Activated T-cell treated with anti-CD3 and anti-CD28 coated beads, Interleukin-2, amount 50 U/mL, for 4 hours (primary cell): Measurements from ENCODE around the gene GIT1. TPM values are rescaled to one million over a fixed set of nuclear protein-coding genes. Genes with fewer than 3 reads are reported as not detected.
A peak's percentile ranks its signal among the peaks of the same experiment; 100 is the strongest.

Source experiments
- ATAC-seq, 2 donors: fragments of 200-7000 bp; cut with Tn5 transposase; one replicate each; pipeline ENCODE4 v1.10.0; 2021
- DNase-seq: peaks from one replicate; pipeline ENCODE4 v3.0.0-alpha.2; 2020
- H3K27me3 Mint-ChIP-seq: one replicate; pipeline ENCODE4 v1.8.0; 2021; ENCODE audit warnings: low read depth, mixed read lengths
- H3K36me3 Mint-ChIP-seq: one replicate; pipeline ENCODE4 v1.8.0; 2022; ENCODE audit warnings: mixed read lengths; ENCODE audit not compliant: insufficient read depth
- H3K4me1 Mint-ChIP-seq: one replicate; pipeline ENCODE4 v1.8.0; 2021; ENCODE audit warnings: low read depth, mixed read lengths
- H3K4me3 Mint-ChIP-seq: one replicate; pipeline ENCODE4 v1.8.0; 2021; ENCODE audit warnings: mild to moderate bottlenecking, moderate library complexity, mixed read lengths
- H3K9me3 Mint-ChIP-seq: one replicate; pipeline ENCODE4 v1.8.0; 2021; ENCODE audit warnings: mixed read lengths
- total RNA-seq, 3 donors: library from RNA; stranded (reverse); gene quantifications; one replicate each; pipeline ENCODE4 v1.2.1, GENCODE V29; 2021

The GIT1 gene
- total RNA-seq, 3 donors from 2014 or later: 79.3 to 91.3 (median 90.8) TPM

DNA sequence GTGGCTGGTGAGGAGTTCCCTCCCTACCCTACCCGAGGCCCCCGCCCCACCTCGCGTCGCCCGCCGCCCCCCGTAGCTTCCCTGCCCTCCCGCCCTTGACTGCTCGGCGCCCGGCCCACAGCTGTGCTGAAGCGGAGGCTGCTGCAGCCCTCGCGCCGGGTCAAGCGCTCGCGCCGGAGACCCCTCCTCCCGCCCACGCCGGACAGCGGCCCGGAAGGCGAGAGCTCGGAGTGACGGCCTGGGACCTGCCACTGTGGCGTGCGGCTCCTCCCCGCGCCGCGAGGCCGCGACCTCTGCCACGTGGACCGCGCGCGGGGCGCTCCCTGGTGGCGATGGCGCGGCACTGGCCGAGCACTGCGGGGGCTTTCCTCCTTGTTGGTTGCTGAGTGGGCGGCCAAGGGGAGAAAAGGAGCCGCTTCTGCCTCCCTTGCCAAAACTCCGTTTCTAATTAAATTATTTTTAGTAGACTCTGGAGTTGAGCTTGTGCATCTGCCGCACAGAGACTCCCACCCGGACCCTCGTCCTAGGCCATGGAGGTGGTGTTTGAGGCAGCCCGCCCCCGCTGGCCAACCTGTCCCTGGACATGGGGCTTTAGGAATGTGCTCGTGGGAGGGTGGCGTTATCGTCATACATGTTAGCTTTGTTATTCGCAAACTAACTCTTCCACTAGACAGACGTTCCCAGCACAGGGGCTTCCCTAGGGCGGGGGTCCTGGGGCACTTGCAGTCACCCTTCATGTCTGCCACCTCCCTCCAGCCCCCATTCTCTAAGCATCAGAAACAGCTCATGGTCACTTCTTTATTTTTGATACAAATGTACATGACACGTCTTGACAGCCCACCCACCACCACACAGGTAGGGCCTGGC, 16.5 kb downstream of the GIT1 start:
- peak; percentile 64 for DNase-seq
- H3K9me3 Mint-ChIP-seq: no peaks in the 10 kb centered on the region
- H3K4me1 Mint-ChIP-seq: peaks cover 9% of the 10 kb centered on the region
- H3K36me3 Mint-ChIP-seq: peaks cover 10% of the 10 kb centered on the region
- peak; percentile 45 to 56 for ATAC-seq
- no peaks in the 10 kb centered on the region for H3K27me3 Mint-ChIP-seq
- no peak overlapping the region for H3K4me3 Mint-ChIP-seq

DNA sequence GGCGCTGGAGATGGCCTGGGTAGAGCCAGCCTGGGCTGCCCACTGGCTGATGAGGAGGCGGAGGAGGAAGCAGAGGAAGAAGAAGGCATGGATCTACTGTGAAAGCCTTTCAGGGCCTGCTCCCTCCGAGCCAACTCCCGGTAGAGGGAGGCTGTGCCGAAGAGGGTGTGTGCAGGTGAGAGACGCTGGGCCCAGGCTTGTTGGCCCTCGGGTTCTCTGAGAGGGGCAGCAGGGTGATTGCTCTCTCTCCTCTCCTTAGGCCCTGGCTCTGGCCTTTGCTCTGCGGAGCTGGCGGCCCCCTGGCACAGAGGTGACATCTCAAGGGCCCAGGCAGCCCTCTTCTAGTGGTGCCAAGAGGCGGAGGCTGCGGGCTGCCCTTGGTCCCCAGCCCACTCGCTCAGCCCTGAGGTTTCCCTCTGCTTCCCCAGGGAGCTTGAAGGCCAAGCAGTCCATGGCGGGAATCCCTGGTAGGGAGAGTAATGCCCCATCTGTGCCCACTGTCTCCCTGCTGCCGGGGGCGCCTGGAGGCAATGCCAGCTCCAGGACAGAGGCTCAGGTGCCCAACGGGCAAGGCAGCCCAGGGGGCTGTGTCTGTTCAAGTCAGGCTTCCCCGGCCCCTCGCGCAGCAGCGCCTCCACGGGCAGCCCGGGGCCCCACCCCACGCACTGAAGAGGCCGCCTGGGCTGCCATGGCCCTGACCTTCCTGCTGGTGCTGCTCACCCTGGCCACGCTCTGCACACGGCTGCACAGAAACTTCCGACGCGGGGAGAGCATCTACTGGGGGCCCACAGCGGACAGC, 17.4 kb downstream of the GIT1 start:
- no peak for DNase-seq
- H3K4me1 Mint-ChIP-seq: peaks cover 9% of the 10 kb centered on the region
- no peaks in the 10 kb centered on the region for H3K9me3 Mint-ChIP-seq
- H3K36me3 Mint-ChIP-seq: peaks cover 10% of the 10 kb centered on the region
- ATAC-seq: peak in 1 of 2 donors; percentile 0
- no peak overlapping the region for H3K4me3 Mint-ChIP-seq
- no peaks in the 10 kb centered on the region for H3K27me3 Mint-ChIP-seq

DNA sequence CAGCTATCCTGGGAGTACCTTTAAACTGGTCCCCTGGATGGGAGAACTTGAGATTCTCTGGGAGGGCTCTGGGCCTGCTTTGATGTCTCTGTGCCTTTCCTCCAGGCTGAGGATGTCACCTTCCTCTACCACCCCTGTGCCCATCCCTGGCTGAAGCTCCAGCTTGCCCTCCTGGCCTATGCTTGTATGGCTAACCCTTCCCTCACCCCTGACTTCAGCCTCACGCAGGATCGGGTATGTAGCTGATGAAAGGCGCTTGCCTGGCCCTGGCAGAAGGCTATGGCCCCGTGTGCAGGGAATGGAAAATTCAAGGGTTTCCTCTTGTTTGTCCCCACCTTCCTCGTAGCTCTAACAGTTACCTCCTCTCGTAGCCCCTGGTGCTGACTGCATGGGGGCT, 18.0 kb downstream of the GIT1 start:
- Mint-ChIP-seq H3K27me3 (no peaks in the 10 kb centered on the region), H3K4me1 (peaks cover 9% of the 10 kb centered on the region), H3K4me3 (no peak overlapping the region), H3K36me3 (peaks cover 10% of the 10 kb centered on the region), H3K9me3 (no peaks in the 10 kb centered on the region)
- DNase-seq: no peak
- no peak for ATAC-seq

DNA sequence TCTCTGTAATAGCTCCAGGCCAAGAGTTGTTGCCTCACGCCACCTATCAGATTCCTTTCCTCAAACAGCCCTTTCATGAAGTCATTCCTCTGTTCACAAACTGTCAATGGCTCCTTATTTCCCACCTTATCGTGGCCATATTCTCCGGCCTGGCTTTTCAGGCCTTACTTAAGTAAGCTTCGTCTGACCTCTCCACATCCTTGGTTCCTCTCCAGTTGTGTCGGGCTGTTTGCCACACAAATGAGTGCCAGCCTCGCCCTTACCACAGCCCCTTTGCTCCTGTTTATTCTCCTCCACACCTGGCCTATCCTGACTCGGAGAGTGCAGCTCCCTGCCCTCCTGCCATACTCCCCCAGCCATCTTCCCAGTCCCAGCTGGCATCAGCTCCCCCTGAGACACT, 18.9 kb downstream of the GIT1 start:
- Mint-ChIP-seq H3K27me3 (no peaks in the 10 kb centered on the region), H3K4me3 (no peak overlapping the region), H3K9me3 (no peaks in the 10 kb centered on the region), H3K36me3 (peaks cover 10% of the 10 kb centered on the region), H3K4me1 (peaks cover 16% of the 10 kb centered on the region)
- no peak for DNase-seq
- no peak for ATAC-seq

DNA sequence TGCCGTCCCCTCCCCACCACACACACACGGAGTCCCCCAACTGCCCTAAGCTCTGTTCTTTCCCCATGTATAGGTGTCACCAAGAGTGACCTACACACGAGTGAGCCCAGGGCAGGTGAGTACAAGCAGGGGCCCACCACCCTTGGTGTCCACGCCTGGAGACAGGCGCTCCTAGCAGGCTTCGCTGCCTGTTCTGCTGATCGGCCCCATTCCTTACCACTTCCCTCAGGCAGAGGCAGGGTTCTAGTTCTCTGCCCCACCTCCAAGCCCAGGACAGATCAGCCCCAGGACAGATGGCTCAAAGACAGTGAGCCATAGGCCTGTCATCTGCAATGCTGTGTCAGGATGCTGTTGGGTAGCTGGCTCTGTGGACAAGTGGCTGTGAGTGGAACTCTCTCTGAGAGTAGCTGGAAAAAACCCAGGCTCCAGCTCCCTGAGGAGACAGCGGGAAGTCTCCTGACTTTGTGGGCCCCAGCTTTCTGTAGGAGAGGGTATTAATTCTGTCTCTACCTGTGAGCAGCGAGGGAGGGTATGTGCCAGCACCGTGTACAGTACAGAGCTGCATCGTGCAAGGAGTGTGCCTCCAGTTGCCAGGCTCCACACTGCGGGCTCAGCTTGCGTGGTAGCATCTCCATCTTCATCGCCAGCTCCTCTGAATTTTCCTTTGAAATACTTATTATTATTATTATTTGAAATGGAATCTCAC, 20.1 kb downstream of the GIT1 start:
- Mint-ChIP-seq H3K9me3 (no peaks in the 10 kb centered on the region), H3K4me3 (peak overlapping the region; percentile 84), H3K36me3 (peaks cover 6% of the 10 kb centered on the region), H3K4me1 (peaks cover 18% of the 10 kb centered on the region), H3K27me3 (no peaks in the 10 kb centered on the region)
- ATAC-seq (no peak), DNase-seq (no peak)

DNA sequence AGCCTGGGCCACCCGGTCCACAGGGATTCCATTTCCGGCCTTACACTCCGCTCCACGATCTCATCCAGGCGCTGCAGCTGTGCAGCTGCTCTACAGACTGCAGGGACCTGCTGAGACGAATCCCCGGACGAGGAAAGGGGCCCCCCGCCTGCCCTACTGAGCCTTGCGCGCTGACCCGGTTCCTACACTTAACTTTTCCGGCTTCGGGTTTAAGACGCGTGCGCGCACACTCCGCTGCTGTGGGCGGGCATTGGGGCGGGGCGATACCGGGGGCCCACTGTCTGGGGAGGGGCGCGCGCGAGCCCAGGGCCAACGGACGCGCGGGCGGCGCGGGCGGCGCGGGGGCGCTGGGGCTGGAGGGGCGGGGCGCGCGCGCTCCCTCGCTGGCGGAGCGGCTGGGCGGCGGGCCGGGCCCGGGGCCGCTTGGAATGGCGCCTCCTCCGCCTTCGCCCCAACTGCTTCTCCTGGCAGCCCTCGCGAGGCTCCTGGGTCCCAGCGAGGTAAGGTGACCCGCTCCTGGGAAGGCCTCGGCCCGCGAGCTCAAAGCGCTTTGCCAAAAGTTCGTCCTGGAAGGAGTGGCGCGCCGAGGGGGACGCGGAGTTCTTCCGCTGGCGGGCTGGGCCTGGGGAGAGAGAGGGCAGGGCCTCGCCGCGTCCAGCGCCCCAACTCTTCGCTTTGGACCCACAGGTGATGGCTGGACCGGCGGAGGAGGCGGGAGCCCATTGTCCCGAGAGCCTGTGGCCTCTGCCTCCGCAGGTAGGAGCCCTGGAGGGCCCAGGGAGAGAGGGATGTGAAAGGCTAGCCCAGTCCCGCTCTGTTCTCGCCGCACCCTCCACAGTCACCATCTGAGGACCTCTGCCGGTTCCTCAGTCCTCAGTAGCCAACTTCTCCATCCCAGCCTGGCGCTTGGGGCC, 20.9 kb downstream of the GIT1 start, which contains the start of gene TP53I13:
Gene TP53I13 (plus strand): TSS at position 371 of the 914 bp plus-strand sequence. CDS start 58 bp downstream, at position 429.
- no peaks in the 10 kb centered on the region for H3K9me3 Mint-ChIP-seq
- H3K36me3 Mint-ChIP-seq: peaks cover 3% of the 10 kb centered on the region
- no peaks in the 10 kb centered on the region for H3K27me3 Mint-ChIP-seq
- ATAC-seq: peak; percentile 53 to 54
- peak; percentile 91 for DNase-seq
- peaks cover 25% of the 10 kb centered on the region for H3K4me1 Mint-ChIP-seq
- peak within 1 kb of the TSS; percentile 94 for H3K4me3 Mint-ChIP-seq

DNA sequence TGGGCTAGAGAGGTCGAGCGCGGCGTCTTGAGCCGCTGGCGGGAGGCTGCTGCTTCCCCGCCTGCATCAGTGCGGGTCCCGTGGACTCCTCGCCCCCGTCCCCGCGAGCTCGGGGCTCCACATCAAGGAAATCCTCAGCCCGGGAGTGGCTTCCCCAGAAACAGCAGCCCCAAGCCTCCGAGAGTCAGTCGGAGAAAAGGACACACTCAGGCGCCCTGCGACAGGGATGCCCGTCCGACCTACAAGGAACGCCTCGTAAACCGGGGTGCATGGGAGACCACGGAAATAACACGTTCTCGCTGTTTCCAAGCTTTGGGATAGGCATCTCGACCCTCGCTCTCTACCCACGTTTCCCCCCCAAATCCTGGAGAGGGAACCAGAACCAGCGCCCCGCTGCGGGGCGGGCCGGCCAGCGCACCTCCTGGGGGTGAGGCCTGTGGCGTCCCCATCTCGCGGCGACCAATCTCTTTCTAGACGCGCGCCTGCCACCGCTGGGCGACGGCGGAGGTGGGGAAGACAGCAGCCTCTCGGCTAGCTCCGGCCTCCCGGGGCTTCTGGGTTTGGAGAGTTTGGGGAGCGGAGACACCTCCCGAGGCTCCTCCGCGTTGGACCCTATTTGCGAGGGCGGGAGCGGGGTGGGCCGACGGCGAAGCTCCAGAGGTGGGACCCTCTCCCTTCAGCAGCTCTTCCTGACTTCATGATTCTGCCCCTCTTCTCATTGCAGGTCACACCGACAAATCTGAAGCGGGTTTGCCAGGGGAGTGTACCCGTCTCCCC, 21.7 kb downstream of the GIT1 start:
- H3K36me3 Mint-ChIP-seq: peaks cover 3% of the 10 kb centered on the region

DNA sequence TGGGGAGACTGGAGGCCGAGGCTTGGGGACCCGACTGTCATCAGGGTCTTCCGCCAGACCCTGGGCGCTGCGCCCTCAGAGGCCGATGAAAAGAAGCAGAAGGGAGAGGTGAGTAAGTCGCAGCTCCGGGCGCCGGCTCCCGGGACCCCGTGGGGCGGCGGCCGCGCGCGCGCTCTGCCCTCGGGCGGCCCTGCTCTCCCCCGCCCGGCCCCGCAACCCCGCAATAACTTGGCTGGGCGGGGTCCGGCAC, 22.2 kb downstream of the GIT1 start:
- Mint-ChIP-seq H3K9me3 (no peaks in the 10 kb centered on the region), H3K27me3 (no peaks in the 10 kb centered on the region), H3K4me1 (peaks cover 34% of the 10 kb centered on the region), H3K36me3 (peaks cover 3% of the 10 kb centered on the region), H3K4me3 (peak overlapping the region; percentile 94)
- DNase-seq: no peak
- ATAC-seq: peak; percentile 4 to 7

More for the DNA sequence above, 21.7 kb downstream of the GIT1 start:
- Mint-ChIP-seq H3K4me3 (peak overlapping the region; percentile 94), H3K9me3 (no peaks in the 10 kb centered on the region), H3K4me1 (peaks cover 29% of the 10 kb centered on the region), H3K27me3 (no peaks in the 10 kb centered on the region)
- ATAC-seq (peak; percentile 63 to 67), DNase-seq (peak; percentile 66)

DNA sequence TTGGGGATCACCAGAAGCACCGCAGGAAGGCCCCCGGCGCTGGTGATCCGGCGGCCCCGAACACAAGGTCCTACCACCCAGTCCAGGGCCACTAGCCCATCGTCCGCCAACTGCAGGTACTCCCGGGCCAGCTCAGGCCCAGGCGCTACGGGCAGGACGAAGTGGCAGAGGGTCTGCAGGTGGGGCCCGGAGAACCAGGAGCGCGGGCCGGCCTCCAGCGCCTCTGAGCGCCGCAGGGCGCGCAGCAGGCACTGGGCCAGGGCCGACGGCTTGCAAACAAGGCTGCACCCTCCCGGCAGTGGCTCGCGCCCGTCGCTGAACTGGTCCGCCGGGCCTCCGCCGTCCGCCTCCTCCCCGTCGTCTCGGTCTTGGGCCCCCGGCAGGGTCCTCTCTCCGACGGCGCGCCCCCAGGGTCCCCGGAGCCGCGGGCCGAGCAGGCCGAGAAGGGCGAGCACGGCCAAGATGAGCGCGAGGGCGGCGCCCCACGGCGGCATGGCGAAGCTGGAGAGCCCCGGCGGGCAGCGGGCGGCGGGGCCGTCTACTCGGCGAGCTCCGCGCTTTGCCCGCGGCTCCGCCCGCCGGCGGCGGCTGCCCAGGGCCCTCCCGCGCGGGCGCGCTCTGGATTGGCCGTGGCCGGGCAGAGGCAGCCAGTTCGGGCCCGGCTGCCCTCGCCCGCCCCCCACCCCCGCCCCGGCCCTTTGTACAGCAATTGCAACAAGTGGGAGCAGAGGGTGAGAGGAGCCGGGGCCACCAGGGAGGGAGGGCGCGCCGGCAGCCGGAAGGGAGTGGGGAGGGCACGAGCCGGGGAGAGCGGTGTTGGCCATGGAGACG, 22.8 kb downstream of the GIT1 start, which contains the start of gene ABHD15:
Gene ABHD15 (minus strand): TSS at position 565 of the 831 bp plus-strand sequence. CDS start 71 bp downstream, at position 494.
- Mint-ChIP-seq H3K4me1 (peaks cover 39% of the 10 kb centered on the region), H3K36me3 (peaks cover 3% of the 10 kb centered on the region), H3K4me3 (peak within 1 kb of the TSS; percentile 94), H3K27me3 (no peaks in the 10 kb centered on the region), H3K9me3 (no peaks in the 10 kb centered on the region)
- DNase-seq (peak; percentile 40), ATAC-seq (peak; percentile 45 to 49)

DNA sequence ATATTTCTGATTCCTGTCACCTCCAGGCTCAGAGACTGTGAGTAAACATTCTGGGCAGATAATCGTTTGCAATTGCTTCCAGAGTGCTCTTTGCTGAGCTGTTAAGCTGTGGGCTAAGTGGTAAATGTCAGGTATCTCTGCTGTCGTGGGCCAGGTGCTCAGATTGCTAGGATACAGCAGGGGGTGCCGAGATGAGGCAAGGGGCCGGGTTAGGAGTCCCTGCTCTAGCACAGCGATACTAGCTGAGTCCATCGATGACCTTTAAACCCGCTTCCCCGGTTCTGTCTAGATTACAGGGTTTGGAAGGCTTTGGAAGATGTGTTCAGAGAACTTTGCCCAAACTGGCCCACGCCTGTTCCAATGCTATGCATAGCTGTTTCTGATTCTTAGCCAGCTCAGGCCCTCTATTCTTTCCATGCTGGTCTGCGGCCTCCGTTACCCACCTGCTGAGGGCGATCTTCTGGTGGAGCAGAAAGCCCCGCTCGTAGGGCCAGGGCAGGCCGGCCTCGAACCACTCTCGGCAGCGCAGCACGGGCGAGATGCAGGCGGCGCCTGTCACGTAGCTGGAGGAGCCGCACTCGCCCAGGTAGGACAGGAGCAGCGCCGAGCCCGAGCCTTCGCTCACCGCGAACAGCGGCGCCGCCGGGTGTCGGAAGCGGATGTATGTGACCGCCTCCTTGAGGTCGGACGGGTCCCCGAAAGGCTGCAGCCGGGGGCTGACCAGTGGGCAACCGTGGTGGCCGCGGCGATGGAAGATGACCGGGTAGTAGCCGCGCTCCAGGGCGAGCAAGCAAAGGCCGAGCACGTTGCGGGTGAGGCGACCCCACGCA, 23.6 kb downstream of the GIT1 start:
- Mint-ChIP-seq H3K36me3 (peaks cover 2% of the 10 kb centered on the region), H3K4me3 (peak overlapping the region; percentile 88), H3K9me3 (no peaks in the 10 kb centered on the region), H3K4me1 (peaks cover 40% of the 10 kb centered on the region), H3K27me3 (no peaks in the 10 kb centered on the region)
- DNase-seq (peak; percentile 48), ATAC-seq (peak; percentile 11 to 16)

DNA sequence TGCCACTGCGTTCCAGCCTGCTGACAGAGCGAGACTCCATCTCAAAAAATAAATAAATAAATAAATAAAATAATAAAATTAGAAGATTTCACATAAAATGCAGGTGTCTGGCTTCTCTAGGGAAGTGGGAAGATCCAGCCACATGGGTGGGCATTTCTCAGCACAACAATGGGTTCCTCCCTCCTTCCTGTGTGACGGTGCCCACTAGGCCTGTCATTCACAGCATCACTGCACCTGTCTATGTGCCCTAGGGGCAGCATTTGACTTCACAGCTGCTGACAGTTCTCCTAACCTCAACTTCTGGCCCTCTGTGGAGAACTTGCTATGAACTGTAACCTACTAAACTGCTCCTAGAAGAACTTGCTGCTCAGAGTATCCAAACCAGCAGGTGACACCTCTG, 25.6 kb downstream of the GIT1 start:
- no peak for DNase-seq
- peaks cover 6% of the 10 kb centered on the region for H3K36me3 Mint-ChIP-seq
- H3K27me3 Mint-ChIP-seq: no peaks in the 10 kb centered on the region
- peaks cover 34% of the 10 kb centered on the region for H3K4me1 Mint-ChIP-seq
- H3K4me3 Mint-ChIP-seq: no peak overlapping the region
- H3K9me3 Mint-ChIP-seq: no peaks in the 10 kb centered on the region
- ATAC-seq: no peak

DNA sequence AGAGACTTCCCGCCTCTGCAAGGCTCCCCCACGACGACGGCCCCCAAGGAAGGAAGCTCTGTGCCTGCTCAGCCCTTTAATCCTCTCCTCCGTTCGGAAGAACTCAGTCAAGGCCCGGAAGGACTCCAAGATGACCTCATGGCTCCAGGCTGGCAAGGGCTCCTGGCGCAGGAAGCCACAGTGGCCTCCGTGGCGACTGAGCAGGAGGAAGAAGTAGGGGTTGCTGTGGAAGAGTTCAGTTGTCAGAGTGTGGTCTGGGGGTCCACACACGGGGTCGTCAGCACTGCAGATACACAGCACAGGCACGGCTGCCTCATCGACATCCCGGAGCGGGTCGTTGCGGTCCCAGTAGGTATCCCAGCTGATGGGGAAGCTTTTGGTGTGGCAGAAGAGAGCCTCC, 26.8 kb downstream of the GIT1 start:
- Mint-ChIP-seq H3K27me3 (no peaks in the 10 kb centered on the region), H3K4me1 (peaks cover 38% of the 10 kb centered on the region), H3K4me3 (no peak overlapping the region), H3K9me3 (no peaks in the 10 kb centered on the region), H3K36me3 (peaks cover 6% of the 10 kb centered on the region)
- DNase-seq (no peak), ATAC-seq (no peak)
